Osteocyte (in vitro differentiated cells): Measurements from ENCODE around the gene DYNLT1. TPM values are rescaled to one million over a fixed set of nuclear protein-coding genes. Genes with fewer than 3 reads are reported as not detected.

ENCODE experiments used
- DNase-seq: peaks from one replicate; pipeline ENCODE4 v3.0.0; 2021; ENCODE audit warnings: mixed read lengths; ENCODE audit not compliant: unreplicated experiment; ENCODE audit errors: extremely low spot score
- H3K27ac Mint-ChIP-seq: one replicate; pipeline ENCODE4 v1.8.0; 2021; ENCODE audit warnings: mild to moderate bottlenecking, mixed read lengths; ENCODE audit not compliant: unreplicated experiment
- H3K27me3 Mint-ChIP-seq: one replicate; pipeline ENCODE4 v1.8.0; 2021; ENCODE audit warnings: mixed read lengths; ENCODE audit not compliant: unreplicated experiment
- H3K36me3 Mint-ChIP-seq: one replicate; pipeline ENCODE4 v1.8.0; 2021; ENCODE audit warnings: mixed read lengths; ENCODE audit not compliant: unreplicated experiment
- H3K4me1 Mint-ChIP-seq: one replicate; pipeline ENCODE4 v1.8.0; 2021; ENCODE audit warnings: mixed read lengths; ENCODE audit not compliant: unreplicated experiment
- H3K4me3 Mint-ChIP-seq: one replicate; pipeline ENCODE4 v1.8.0; 2021; ENCODE audit warnings: mild to moderate bottlenecking, moderate library complexity, mixed read lengths; ENCODE audit not compliant: unreplicated experiment
- H3K9me3 Mint-ChIP-seq: one replicate; pipeline ENCODE4 v1.8.0; 2021; ENCODE audit warnings: mixed read lengths; ENCODE audit not compliant: unreplicated experiment
- CTCF ChIP-seq: fragments of 200-600 bp; sonication (generic); IDR thresholded peaks from 2 replicates; pipeline ENCODE4 v1.5.0; 2021; ENCODE audit warnings: antibody characterized with exemption, mild to moderate bottlenecking, moderate library complexity
- microRNA-seq: library from miRNA; unstranded; fragments of <30 nt; microRNA quantifications from one replicate; pipeline ENCODE4 v1.1.0, GENCODE V29; 2020; ENCODE audit not compliant: unreplicated experiment
- total RNA-seq: library from RNA; stranded (reverse); gene quantifications from 2 replicates; pipeline ENCODE4 v1.2.1, GENCODE V29; 2021

DYNLT1 gene
- total RNA-seq, 1 donor from 2014 or later: 116 TPM

DNA sequence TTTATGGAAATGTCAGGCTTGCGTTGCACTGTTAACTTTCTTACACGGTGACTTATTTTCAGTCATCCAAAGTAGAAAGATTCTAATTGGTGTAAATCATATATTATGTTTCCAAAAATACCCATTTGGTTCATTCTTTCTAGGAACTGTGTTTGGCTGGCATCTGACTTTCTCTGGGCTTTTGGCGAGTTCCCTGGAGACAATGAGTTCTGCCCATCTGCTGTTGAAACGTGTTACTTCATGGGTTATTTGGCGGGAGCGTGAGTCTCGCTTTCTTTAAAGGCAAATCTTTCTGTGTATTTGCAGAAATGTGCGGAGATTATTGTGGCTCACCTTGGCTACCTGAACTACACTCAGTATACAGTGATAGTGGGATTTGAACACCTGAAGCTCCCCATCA, 55.2 kb downstream of the DYNLT1 start:
- DNase-seq: no peak
- Mint-ChIP-seq H3K27me3 (no peaks in the 10 kb centered on the region), H3K27ac (no peak overlapping the region), H3K9me3 (no peaks in the 10 kb centered on the region), H3K36me3 (peaks cover 69% of the 10 kb centered on the region), H3K4me1 (no peaks in the 10 kb centered on the region), H3K4me3 (no peak overlapping the region)
- TF ChIP-seq CTCF: no peak

DNA sequence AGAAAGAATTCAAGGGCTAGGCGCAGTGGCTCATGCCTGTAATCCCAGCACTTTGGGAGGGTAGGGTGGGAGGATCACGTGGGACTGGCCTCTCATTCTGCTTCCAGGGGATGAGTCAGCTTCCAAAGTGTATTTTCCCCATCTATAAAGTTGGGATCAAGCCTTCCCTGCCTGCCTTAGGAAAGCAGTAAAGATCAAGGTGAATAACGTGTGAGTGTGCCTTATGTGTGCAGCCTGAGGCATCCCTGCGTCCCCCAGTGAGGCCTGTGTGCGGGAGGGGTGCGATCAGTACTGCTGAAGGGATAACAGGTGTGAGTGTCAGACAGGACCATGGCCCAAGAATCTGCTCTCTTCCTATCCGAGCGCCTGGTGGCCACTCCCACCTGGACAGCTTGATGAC, 57.9 kb downstream of the DYNLT1 start:
- no peaks in the 10 kb centered on the region for H3K27me3 Mint-ChIP-seq
- no peak for DNase-seq
- no peak overlapping the region for H3K27ac Mint-ChIP-seq
- H3K4me3 Mint-ChIP-seq: no peak overlapping the region
- peaks cover 58% of the 10 kb centered on the region for H3K36me3 Mint-ChIP-seq
- no peak for TF ChIP-seq CTCF
- H3K4me1 Mint-ChIP-seq: no peaks in the 10 kb centered on the region
- H3K9me3 Mint-ChIP-seq: no peaks in the 10 kb centered on the region

Small RNA genes lying within 50 kb of the gene (microRNA-seq; reads per million reads assigned to microRNA genes)
- gene MIR7161: not detected

Other genes with a start within 250 kb of the DYNLT1 start
- gene TMEM181, start 84.7 kb downstream of the DYNLT1 start, total RNA-seq: 33.2 and 33.5 TPM in 2 replicates
- gene SYTL3, start 5.3 kb upstream of the DYNLT1 start, total RNA-seq: 0.31 and 0.48 TPM in 2 replicates
- gene EZR, start 174.6 kb upstream of the DYNLT1 start, total RNA-seq: 41.1 and 41.4 TPM in 2 replicates